GM12865 (cell line): ENCODE data around the gene AATF.
A peak's percentile ranks its signal among the peaks of the same experiment; 100 is the strongest.

ENCODE experiments used
- DNase-seq: peaks from one replicate; pipeline ENCODE4 v3.0.0; 2010; ENCODE audit warnings: low read depth
- H3K4me3 ChIP-seq: 2 replicates; pipeline ENCODE4 v1.5.1; 2011; ENCODE audit warnings: mild to moderate bottlenecking, low read depth, low read length, control low read depth
- CTCF ChIP-seq: IDR thresholded peaks from 2 replicates; pipeline ENCODE4 v1.5.1; 2011; ENCODE audit warnings: low read length, control low read depth, low read depth, inconsistent platforms; ENCODE audit not compliant: insufficient read depth; ENCODE audit errors: missing control alignments

The AATF gene

DNA sequence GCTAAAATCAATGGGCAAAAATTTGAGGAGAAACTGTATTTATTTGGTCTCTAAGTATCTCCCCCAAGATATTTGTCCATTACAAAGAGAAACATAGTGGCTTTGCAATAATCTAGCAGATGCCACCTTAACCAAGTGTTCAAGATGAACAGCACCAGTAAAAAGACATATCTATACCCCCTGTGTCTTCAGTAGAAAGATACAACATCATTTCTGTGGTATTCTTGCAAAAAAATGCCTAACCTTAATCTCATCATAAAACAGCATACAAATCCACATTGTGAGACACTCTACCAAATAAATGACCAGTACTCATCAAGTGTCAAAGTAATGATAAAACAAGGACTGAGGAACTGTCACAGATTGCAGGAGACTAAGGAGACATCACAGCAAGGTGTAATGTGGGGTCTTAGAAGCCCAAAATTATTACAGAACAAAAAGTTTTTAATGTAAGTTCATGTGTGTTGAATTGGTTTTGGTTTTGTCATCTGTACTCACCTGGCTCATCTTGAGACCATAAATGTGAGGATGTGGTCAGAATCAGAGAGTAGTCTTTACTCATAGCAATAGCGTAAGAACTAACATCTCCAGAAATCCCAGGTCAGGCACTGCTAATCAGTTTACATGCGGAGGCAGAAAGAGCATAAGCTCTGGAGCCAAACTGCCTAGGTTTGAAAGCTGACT is 77.2 kb downstream of the AATF start:
- no peak overlapping the region for H3K4me3 ChIP-seq
- TF ChIP-seq CTCF, result no peak
- peak; percentile 81 for DNase-seq

- H3K4me3 ChIP-seq, result no peak overlapping the region
- no peak for DNase-seq
- TF ChIP-seq CTCF, result no peak
Measured at GRCh38 chr17:37026531-37026869, 77.7 kb downstream of the AATF start.

DNA sequence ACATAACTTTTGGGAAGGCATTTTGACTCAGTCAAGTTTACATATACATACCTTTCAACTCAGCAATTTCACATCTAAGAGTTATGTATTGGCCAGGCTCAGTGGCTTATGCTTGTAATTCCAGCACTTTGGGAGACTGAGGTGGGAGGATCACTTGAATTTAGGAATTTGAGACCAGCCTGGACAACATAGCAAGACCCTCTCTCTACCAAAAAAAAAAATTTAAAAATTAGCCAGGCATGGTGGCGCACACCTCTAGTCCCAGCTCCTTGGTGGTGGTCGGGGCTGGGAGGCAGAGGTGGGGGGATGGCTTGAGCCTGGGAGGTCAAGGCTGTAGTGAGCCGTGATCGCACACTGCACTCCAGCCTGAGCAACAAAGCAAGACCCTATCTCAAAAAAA is 79.3 kb downstream of the AATF start:
- H3K4me3 ChIP-seq, result no peak overlapping the region
- TF ChIP-seq CTCF, result no peak
- DNase-seq, result no peak

DNA sequence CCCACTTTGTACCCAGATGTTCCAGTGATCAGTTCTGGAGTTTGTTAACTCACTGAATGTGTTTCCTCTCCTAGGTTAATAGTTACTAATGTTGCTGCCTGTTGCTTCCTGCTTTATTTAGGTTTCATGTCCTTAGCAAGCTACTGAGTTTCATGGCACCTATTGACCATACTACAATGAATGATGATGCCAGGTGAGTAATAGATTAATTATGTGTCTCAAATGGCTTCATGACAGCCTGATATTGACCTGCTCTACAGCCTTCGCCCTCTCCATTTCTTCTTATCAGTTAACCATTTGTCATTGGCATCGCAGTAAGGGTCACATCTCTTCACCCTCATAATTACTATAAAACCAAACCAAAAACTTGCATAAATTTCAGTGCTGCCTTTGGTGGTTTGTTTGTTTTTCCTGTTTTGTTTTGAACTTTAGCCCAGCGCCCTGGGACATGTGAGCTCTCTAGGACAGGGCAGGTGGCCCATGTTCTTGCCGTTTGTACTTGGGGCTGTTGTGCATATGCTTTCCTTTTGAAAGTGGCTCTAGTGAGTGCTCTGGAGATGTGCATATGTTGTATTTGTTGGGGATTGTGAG is 82.8 kb downstream of the AATF start:
- TF ChIP-seq CTCF, result no peak
- H3K4me3 ChIP-seq, result no peak overlapping the region
- no peak for DNase-seq

DNA sequence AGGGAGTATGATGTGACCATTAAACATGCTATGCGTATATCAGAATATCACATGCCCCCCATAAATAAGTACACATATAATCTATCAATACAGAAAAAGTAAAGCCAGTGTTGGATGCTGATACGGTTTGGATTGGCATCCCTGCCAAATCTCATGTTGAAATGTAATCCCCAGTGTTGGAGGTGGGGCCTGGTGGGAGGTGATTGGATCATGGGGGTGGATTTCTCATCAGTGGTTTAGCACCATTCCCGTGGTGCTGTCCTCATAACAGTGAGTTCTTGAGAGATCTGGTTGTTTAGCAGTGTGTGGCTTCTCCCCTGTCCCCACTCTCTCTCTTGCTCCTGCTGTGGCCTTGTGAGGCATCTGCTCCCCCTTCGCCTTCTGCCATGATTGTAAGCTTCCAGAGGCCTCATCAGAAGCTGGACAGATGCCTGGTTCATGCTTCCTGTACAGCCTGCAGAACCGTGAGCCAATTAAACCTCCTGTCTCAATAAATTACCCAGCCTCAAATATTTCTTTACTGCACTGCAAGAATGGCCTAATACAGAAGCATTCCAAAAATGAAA is 88.9 kb downstream of the AATF start:
- no peak overlapping the region for H3K4me3 ChIP-seq
- no peak for DNase-seq
- TF ChIP-seq CTCF, result no peak

GRCh38 chr17:37039269-37039668 is 90.5 kb downstream of the AATF start:
- TF ChIP-seq CTCF, result no peak
- DNase-seq, result no peak
- no peak overlapping the region for H3K4me3 ChIP-seq
